Gastroesophageal sphincter (tissue), 4 donors: ENCODE data around the gene RPS27L. TPM values are rescaled to one million over a fixed set of nuclear protein-coding genes. Genes with fewer than 3 reads are reported as not detected.

Experiments used
- ATAC-seq: fragments of 150-250 bp; one replicate; pipeline ENCODE4 v1.9.1; 2016; ENCODE audit warnings: mild to moderate bottlenecking, moderate library complexity
- H3K27ac ChIP-seq, 4 donors: fragments of 200-600 bp; sonication (generic) in 3 of 4; 1 replicate in 3 of 4; 2 replicates in 1 of 4; pipeline ENCODE4 v1.5.1; 2016 to 2019
- H3K27me3 ChIP-seq: fragments of 200-600 bp; sonication (generic); one replicate; pipeline ENCODE4 v1.5.1; 2019
- H3K36me3 ChIP-seq, 2 donors: fragments of 200-600 bp; sonication (generic); one replicate each; pipeline ENCODE4 v1.5.1; 2019; ENCODE audit warnings: control low read depth in 1 of 2
- H3K4me1 ChIP-seq, 3 donors: fragments of 200-600 bp; sonication (generic); 1 replicate in 2 of 3; 2 replicates in 1 of 3; pipeline ENCODE4 v1.5.1; 2016 to 2019; ENCODE audit warnings: control low read depth in 2 of 3
- H3K4me3 ChIP-seq, 2 donors: fragments of 200-600 bp; sonication (generic); one replicate each; pipeline ENCODE4 v1.5.1; 2019; ENCODE audit warnings: mild to moderate bottlenecking in 1 of 2, moderate library complexity in 1 of 2
- H3K9me3 ChIP-seq, 3 donors: fragments of 200-600 bp; sonication (generic); one replicate each; pipeline ENCODE4 v1.5.1; 2017 to 2019; ENCODE audit warnings: control low read depth in 2 of 3
- EP300 ChIP-seq: sonication (generic); formaldehyde crosslinking; IDR thresholded peaks from one replicate; pipeline ENCODE4 v1.6.1; 2017; ENCODE audit warnings: antibody characterized with exemption, mild to moderate bottlenecking
- POLR2A ChIP-seq, 2 donors: fragments of 450-650 bp; IDR thresholded peaks; one replicate each; pipeline ENCODE4 v1.6.1; 2017; ENCODE audit warnings: antibody characterized with exemption in 2 of 2, mild to moderate bottlenecking in 2 of 2, moderate library complexity in 1 of 2
- POLR2AphosphoS5 ChIP-seq: sonication (generic); formaldehyde crosslinking; IDR thresholded peaks from one replicate; pipeline ENCODE4 v1.6.1; 2017; ENCODE audit warnings: antibody characterized with exemption
- WGBS, 2 donors: methylation state at CpG; one replicate each; pipeline ENCODE4 v1.1.5; 2018; ENCODE audit warnings: low coverage in 1 of 2; 5-methylcytosine and 5-hydroxymethylcytosine counted together
- total RNA-seq, 4 donors: library from RNA; depleted of rRNA; stranded (reverse); fragments of >200 nt; gene quantifications; one replicate each; pipeline ENCODE4 v1.1.0, GENCODE V29; 2016
- TF ChIP-seq, protein P1 (sequence below), 4 experiments: fragments of 200-600 bp in 2 of 4; fragments of 450-650 bp in 2 of 4; sonication (generic) in 1 of 4; IDR thresholded peaks; one replicate each; pipeline ENCODE4 v1.5.1; 2017 to 2019; ENCODE audit warnings: antibody characterized with exemption in 4 of 4, mild to moderate bottlenecking in 2 of 4, moderate library complexity in 2 of 4

RPS27L gene
- total RNA-seq, 4 donors from 2014 or later, result 85.1 to 118 (median 106) TPM

DNA sequence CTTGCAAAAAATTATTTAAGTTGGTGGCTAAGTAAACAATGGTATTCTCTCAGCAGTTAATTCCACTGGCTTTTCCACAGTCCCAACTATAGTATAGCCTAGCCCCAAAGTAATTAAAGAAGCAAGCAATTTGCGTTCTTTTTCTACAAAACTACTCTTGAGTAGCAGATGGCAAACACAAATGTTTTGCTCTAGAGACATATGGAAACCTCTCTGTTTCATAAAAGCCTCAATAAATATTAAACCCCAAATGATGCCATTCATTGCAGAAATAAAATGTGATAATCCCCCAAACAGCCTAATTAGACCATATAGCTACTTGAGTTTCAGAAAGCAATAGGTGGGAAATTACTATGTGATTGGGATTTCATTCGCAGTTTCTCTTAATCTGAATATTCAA is 23.5 kb upstream of the RPS27L start:
- Histone ChIP-seq H3K27ac (no peak overlapping the region), H3K36me3 (no peaks in the 10 kb centered on the region), H3K4me1 (no peaks in the 10 kb centered on the region), H3K9me3 (no peaks in the 10 kb centered on the region), H3K27me3 (no peaks in the 10 kb centered on the region), H3K4me3 (no peak overlapping the region)
- TF ChIP-seq POLR2AphosphoS5 (no peak), POLR2A (IDR thresholded peaks at IDR 0.05) (no peak), EP300 (no peak)
- TF ChIP-seq, protein P1, sequence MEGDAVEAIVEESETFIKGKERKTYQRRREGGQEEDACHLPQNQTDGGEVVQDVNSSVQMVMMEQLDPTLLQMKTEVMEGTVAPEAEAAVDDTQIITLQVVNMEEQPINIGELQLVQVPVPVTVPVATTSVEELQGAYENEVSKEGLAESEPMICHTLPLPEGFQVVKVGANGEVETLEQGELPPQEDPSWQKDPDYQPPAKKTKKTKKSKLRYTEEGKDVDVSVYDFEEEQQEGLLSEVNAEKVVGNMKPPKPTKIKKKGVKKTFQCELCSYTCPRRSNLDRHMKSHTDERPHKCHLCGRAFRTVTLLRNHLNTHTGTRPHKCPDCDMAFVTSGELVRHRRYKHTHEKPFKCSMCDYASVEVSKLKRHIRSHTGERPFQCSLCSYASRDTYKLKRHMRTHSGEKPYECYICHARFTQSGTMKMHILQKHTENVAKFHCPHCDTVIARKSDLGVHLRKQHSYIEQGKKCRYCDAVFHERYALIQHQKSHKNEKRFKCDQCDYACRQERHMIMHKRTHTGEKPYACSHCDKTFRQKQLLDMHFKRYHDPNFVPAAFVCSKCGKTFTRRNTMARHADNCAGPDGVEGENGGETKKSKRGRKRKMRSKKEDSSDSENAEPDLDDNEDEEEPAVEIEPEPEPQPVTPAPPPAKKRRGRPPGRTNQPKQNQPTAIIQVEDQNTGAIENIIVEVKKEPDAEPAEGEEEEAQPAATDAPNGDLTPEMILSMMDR (IDR thresholded peaks at IDR 0.05), result no peak
- ATAC-seq, result no peak
- 94 to 95% methylated on average over 2 of the region's 2 CpGs for WGBS, 2 donors

GRCh38 chr15:63178034-63178433 is 20.8 kb upstream of the RPS27L start:
- no peak overlapping the region for H3K4me3 ChIP-seq
- H3K27ac ChIP-seq, result no peak overlapping the region
- no peaks in the 10 kb centered on the region for H3K27me3 ChIP-seq
- H3K36me3 ChIP-seq, result no peaks in the 10 kb centered on the region
- WGBS, 2 donors, result 23 to 33% methylated on average over 3 to 5 of the region's 5 CpGs
- no peaks in the 10 kb centered on the region for H3K9me3 ChIP-seq
- no peak for ATAC-seq
- H3K4me1 ChIP-seq, result no peaks in the 10 kb centered on the region
- TF ChIP-seq POLR2AphosphoS5, result no peak
- TF ChIP-seq, protein P1 (IDR thresholded peaks at IDR 0.05), result no peak
- TF ChIP-seq EP300, result no peak
- TF ChIP-seq POLR2A (IDR thresholded peaks at IDR 0.05), result no peak

DNA sequence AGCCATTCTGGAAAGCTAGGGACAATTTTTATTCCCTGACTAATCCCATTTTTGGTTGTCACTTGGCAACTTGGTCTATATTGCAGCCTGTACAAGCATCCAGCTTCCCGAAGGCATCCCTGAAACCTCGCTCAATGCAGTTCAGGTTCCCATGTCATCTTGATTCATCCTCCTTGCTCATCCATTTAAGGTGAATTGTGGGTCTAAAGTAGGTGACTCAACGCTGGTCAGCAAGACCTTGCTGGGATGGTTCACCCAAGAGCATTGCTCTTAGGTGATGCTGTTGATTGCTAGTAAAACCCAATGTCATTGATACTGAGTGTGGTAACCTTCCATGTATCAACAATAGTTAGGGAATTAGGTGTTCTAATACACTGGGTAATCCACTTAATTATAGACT is 19.0 kb upstream of the RPS27L start:
- ATAC-seq, result no peak
- no peaks in the 10 kb centered on the region for H3K4me1 ChIP-seq
- no peaks in the 10 kb centered on the region for H3K9me3 ChIP-seq
- no peak overlapping the region for H3K27ac ChIP-seq
- no peak overlapping the region for H3K4me3 ChIP-seq
- TF ChIP-seq POLR2AphosphoS5 (no peak), POLR2A (IDR thresholded peaks at IDR 0.05) (no peak), EP300 (no peak)
- TF ChIP-seq, protein P1 (IDR thresholded peaks at IDR 0.05), result no peak
- no peaks in the 10 kb centered on the region for H3K36me3 ChIP-seq
- H3K27me3 ChIP-seq, result no peaks in the 10 kb centered on the region
- WGBS, 2 donors, result 94% methylated on average over 3 of the region's 3 CpGs; no CpG with 5 or more reads in 1 of the 2 donors

DNA sequence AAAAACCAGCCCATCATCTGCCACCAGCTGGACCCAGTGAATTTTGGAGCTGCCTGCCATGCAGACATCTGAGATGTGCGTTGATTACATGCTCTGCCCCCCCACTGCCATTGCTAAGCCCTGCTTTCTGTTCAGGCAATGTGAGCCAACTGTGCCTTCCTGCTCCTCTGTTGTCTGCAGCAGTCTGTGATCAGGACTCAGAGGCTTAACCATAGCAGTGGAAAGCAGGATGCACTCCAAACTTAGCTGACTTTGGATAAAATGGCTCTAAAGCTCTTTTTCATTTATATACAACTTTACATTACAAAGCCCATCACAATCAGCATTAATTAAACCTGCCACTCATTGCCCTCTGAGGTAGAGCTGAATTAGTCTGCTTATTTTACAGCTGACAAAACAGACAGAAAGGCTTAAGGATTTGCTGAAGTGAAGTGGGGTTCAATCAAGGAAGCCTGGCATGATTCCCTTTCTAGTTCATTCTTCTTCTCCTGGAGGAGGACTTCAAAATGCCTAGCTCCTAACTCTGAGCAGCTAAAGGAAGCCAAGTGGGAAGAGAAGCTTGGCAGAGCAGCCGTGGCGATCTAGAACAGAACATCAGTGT is 15.7 kb upstream of the RPS27L start:
- TF ChIP-seq POLR2A (IDR thresholded peaks at IDR 0.05) (no peak), EP300 (no peak), POLR2AphosphoS5 (no peak)
- TF ChIP-seq, protein P1 (IDR thresholded peaks at IDR 0.05), result no peak
- no peaks in the 10 kb centered on the region for H3K4me1 ChIP-seq

GRCh38 chr15:63172376-63172775 is 15.1 kb upstream of the RPS27L start:
- TF ChIP-seq POLR2AphosphoS5, result no peak
- TF ChIP-seq EP300, result no peak
- no peak for TF ChIP-seq POLR2A (IDR thresholded peaks at IDR 0.05)
- TF ChIP-seq, protein P1 (IDR thresholded peaks at IDR 0.05), result no peak
- Histone ChIP-seq H3K36me3 (no peaks in the 10 kb centered on the region), H3K4me3 (no peak overlapping the region), H3K4me1 (no peaks in the 10 kb centered on the region), H3K27ac (no peak overlapping the region), H3K27me3 (no peaks in the 10 kb centered on the region), H3K9me3 (no peaks in the 10 kb centered on the region)
- WGBS, 2 donors, result 60 to 81% methylated on average over 1 to 5 of the region's 5 CpGs
- ATAC-seq, result no peak

More for the DNA sequence above, 15.7 kb upstream of the RPS27L start:
- Histone ChIP-seq H3K36me3 (no peaks in the 10 kb centered on the region), H3K27me3 (no peaks in the 10 kb centered on the region), H3K9me3 (no peaks in the 10 kb centered on the region), H3K27ac (no peak overlapping the region), H3K4me3 (no peak overlapping the region)
- 33 to 63% methylated on average over 1 to 3 of the region's 3 CpGs for WGBS, 2 donors
- no peak for ATAC-seq
